DOHH2 (cell line): ENCODE data around the gene OR51E2.

ENCODE experiments used
- H3F3A ChIP-seq: fragments of 200-600 bp; sonication (generic), shearing (Covaris generic); 2 replicates; pipeline ENCODE4 v1.6.0; 2016; ENCODE audit warnings: antibody characterized with exemption, mild to moderate bottlenecking; ENCODE audit not compliant: control insufficient read depth, insufficient read depth
- H3K27ac ChIP-seq: fragments of 200-600 bp; sonication (generic); 2 replicates; pipeline ENCODE4 v1.5.1; 2014; ENCODE audit warnings: low read depth, mild to moderate bottlenecking, low read length, moderate library complexity
- H3K27me3 ChIP-seq: fragments of 200-600 bp; sonication (generic); 2 replicates; pipeline ENCODE4 v1.6.1; 2014; ENCODE audit warnings: mild to moderate bottlenecking, low read length, mixed read lengths; ENCODE audit not compliant: control insufficient read depth
- H3K36me3 ChIP-seq: fragments of 200-600 bp; sonication (generic); 2 replicates; pipeline ENCODE4 v1.6.1; 2014; ENCODE audit warnings: mild to moderate bottlenecking, low read length, moderate library complexity, mixed read lengths; ENCODE audit not compliant: control insufficient read depth
- H3K4me1 ChIP-seq: fragments of 200-600 bp; sonication (generic); 2 replicates; pipeline ENCODE4 v1.6.1; 2014; ENCODE audit warnings: mild to moderate bottlenecking, low read length, mixed read lengths; ENCODE audit not compliant: control insufficient read depth
- H3K4me2 ChIP-seq: fragments of 200-600 bp; sonication (generic); 2 replicates; pipeline ENCODE4 v1.6.0; 2014; ENCODE audit warnings: mild to moderate bottlenecking, low read length, moderate library complexity
- H3K4me3 ChIP-seq: fragments of 200-600 bp; sonication (generic); 2 replicates; pipeline ENCODE4 v1.5.1; 2014; ENCODE audit warnings: mild to moderate bottlenecking, low read length, mixed read lengths
- H3K79me2 ChIP-seq: fragments of 200-600 bp; sonication (generic); 2 replicates; pipeline ENCODE4 v1.6.1; 2014; ENCODE audit warnings: mild to moderate bottlenecking, low read length, mixed read lengths; ENCODE audit not compliant: control insufficient read depth
- H3K9me2 ChIP-seq: fragments of 200-600 bp; sonication (generic); replicated peaks from 2 replicates; pipeline ENCODE4 v1.6.1; 2014; ENCODE audit warnings: mild to moderate bottlenecking, low read length, mixed read lengths; ENCODE audit not compliant: control insufficient read depth
- H3K9me3 ChIP-seq: fragments of 200-600 bp; sonication (generic); 2 replicates; pipeline ENCODE4 v1.6.1; 2014; ENCODE audit warnings: antibody characterized with exemption, low read length, mixed read lengths; ENCODE audit not compliant: control insufficient read depth, insufficient read depth
- H4K20me1 ChIP-seq: fragments of 200-600 bp; sonication (generic); 2 replicates; pipeline ENCODE4 v1.6.0; 2014; ENCODE audit warnings: low read depth, mild to moderate bottlenecking, antibody characterized with exemption, low read length, moderate library complexity; ENCODE audit not compliant: control insufficient read depth, insufficient read depth
- EZH2phosphoT487 ChIP-seq: fragments of 200-600 bp; sonication (generic); IDR thresholded peaks from 2 replicates; pipeline ENCODE4 v1.6.1; 2017; ENCODE audit warnings: borderline replicate concordance, mild to moderate bottlenecking, antibody characterized with exemption, low read length, moderate library complexity, mixed read lengths
- TF ChIP-seq, protein P1 (sequence below): fragments of 200-600 bp; sonication (generic); IDR thresholded peaks from one replicate; pipeline ENCODE4 v1.5.1; 2014; ENCODE audit warnings: antibody characterized with exemption, mild to moderate bottlenecking, low read depth, low read length; ENCODE audit not compliant: poor library complexity, severe bottlenecking

OR51E2 gene

DNA sequence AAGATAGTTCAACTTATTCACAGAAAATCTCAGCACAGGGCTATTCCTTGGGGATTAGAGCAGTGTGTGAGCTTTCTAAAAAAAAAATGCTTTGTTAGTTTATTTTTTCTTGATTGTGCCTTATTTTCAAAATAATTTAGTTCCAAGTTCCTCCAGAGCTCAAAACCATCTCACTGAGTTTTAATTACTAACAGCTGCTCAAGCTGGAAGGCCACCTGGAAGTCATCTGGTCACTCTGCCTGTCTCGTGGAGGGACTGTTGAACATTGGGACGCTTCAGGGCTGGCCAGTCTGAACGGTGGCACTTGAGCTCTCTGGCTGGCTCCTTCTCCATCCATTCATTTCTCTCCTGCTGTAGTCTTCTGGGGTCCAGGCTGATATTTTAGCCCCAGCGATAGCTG lies 49.9 kb downstream of the OR51E2 start:
- Histone ChIP-seq H3K4me2 (no peak overlapping the region), H4K20me1 (no peaks in the 10 kb centered on the region), H3K36me3 (no peaks in the 10 kb centered on the region), H3K27ac (no peak overlapping the region), H3K9me2 (no peaks in the 10 kb centered on the region), H3K9me3 (no peaks in the 10 kb centered on the region), H3K4me1 (no peaks in the 10 kb centered on the region), H3K27me3 (no peaks in the 10 kb centered on the region), H3F3A (no peaks in the 10 kb centered on the region), H3K4me3 (no peak overlapping the region), H3K79me2 (no peaks in the 10 kb centered on the region)
- TF ChIP-seq, protein P1, sequence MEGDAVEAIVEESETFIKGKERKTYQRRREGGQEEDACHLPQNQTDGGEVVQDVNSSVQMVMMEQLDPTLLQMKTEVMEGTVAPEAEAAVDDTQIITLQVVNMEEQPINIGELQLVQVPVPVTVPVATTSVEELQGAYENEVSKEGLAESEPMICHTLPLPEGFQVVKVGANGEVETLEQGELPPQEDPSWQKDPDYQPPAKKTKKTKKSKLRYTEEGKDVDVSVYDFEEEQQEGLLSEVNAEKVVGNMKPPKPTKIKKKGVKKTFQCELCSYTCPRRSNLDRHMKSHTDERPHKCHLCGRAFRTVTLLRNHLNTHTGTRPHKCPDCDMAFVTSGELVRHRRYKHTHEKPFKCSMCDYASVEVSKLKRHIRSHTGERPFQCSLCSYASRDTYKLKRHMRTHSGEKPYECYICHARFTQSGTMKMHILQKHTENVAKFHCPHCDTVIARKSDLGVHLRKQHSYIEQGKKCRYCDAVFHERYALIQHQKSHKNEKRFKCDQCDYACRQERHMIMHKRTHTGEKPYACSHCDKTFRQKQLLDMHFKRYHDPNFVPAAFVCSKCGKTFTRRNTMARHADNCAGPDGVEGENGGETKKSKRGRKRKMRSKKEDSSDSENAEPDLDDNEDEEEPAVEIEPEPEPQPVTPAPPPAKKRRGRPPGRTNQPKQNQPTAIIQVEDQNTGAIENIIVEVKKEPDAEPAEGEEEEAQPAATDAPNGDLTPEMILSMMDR, result no peak
- no peak for TF ChIP-seq EZH2phosphoT487

DNA sequence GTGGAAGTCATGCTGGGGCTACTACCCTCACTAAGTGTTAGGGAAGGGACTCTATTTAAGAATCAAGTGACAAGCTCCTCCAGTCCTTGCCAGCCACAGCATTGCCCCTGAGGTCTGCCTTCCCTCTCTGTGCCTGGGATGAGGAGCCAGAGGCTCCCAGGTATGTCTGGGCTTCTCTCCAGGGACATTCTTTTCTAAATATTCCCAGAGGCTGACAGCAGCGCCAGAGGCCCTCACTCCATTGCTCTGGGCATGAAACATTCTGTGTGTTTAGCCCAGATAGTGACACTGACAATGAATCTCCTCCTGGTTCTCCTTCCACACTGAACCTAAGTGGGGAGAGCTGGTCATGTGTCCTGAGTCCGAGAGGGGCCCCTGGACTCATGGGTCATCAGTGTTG lies 51.7 kb downstream of the OR51E2 start:
- Histone ChIP-seq H3K9me2 (no peaks in the 10 kb centered on the region), H3K4me1 (no peaks in the 10 kb centered on the region), H4K20me1 (no peaks in the 10 kb centered on the region), H3K79me2 (no peaks in the 10 kb centered on the region), H3K9me3 (no peaks in the 10 kb centered on the region), H3K4me2 (no peak overlapping the region), H3K36me3 (no peaks in the 10 kb centered on the region), H3K4me3 (no peak overlapping the region), H3K27me3 (no peaks in the 10 kb centered on the region), H3F3A (no peaks in the 10 kb centered on the region), H3K27ac (no peak overlapping the region)
- TF ChIP-seq, protein P1, result no peak
- no peak for TF ChIP-seq EZH2phosphoT487

DNA sequence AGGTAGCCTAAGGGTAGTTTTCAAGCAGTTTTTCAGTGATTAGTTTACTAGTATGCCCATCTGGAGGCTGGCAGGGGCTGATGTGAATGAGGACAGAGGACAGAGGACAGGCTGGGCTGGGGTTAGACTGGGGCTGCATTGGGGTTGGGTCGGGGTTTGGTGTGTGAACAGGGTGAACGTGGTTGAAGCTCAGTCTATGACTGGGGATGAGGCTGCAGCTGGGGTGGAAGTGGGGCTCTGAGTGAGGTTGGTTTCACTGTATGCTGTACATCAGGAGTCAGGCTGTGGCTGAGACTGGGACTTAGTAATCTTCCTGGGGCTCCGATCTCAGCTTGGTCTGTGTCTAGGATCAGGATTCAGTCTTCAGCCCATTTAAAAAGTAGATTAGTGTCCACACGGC lies 53.4 kb downstream of the OR51E2 start:
- TF ChIP-seq, protein P1, result no peak
- TF ChIP-seq EZH2phosphoT487, result no peak
- no peaks in the 10 kb centered on the region for H3F3A ChIP-seq
- no peak overlapping the region for H3K4me2 ChIP-seq
- H3K9me3 ChIP-seq, result no peaks in the 10 kb centered on the region
- no peaks in the 10 kb centered on the region for H4K20me1 ChIP-seq
- no peak overlapping the region for H3K4me3 ChIP-seq
- H3K36me3 ChIP-seq, result no peaks in the 10 kb centered on the region
- H3K9me2 ChIP-seq, result no peaks in the 10 kb centered on the region
- no peak overlapping the region for H3K27ac ChIP-seq
- no peaks in the 10 kb centered on the region for H3K4me1 ChIP-seq
- H3K27me3 ChIP-seq, result no peaks in the 10 kb centered on the region
- H3K79me2 ChIP-seq, result no peaks in the 10 kb centered on the region

DNA sequence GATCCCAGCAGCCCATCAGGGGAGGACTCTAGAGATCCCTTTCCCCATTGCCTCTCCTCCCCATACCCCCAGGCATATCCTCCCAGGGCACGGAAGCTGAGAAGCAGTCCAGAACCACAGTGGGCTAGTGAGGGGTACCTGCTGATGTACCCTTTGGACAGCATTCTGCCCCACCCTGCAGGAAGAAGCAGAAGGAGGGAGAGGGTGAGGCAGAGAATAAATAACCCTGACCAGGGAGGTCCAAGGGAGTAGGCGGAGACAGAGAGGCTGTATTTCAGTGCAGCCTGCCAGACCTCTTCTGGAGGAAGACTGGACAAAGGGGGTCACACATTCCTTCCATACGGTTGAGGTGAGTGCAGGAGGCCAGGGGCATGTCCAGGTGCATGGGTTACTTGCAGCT lies 54.0 kb downstream of the OR51E2 start, which contains the start of gene OR51E1:
Gene OR51E1 (plus strand): TSS at position 301 of the 400 bp plus-strand sequence. CDS start 8,545 bp downstream, outside the sequence.
- no peaks in the 10 kb centered on the region for H3K9me2 ChIP-seq
- no peaks in the 10 kb centered on the region for H3K27me3 ChIP-seq
- no peak within 1 kb of the TSS for H3K4me3 ChIP-seq
- H3K9me3 ChIP-seq, result no peaks in the 10 kb centered on the region
- H3F3A ChIP-seq, result no peaks in the 10 kb centered on the region
- H3K79me2 ChIP-seq, result no peaks in the 10 kb centered on the region
- no peak within 1 kb of the TSS for H3K4me2 ChIP-seq
- no peak within 1 kb of the TSS for H3K27ac ChIP-seq
- H4K20me1 ChIP-seq, result no peaks in the 10 kb centered on the region
- no peaks in the 10 kb centered on the region for H3K36me3 ChIP-seq
- TF ChIP-seq, protein P1, result no peak
- TF ChIP-seq EZH2phosphoT487, result no peak
- H3K4me1 ChIP-seq, result no peaks in the 10 kb centered on the region
